Measurements from ENCODE around the gene UTP18. TPM values are rescaled to one million over a fixed set of nuclear protein-coding genes. Genes with fewer than 3 reads are reported as not detected.
"Not testable (repeated sequence)": the region's sequence is repeated elsewhere in the genome, so short reads cannot be mapped to it uniquely, and the experiment has no call there.

The UTP18 gene
- 38.5 TPM for total RNA-seq

GRCh38 chr17:51260237-51261023, at the start of gene UTP18:
UTP18 (plus strand) TSS chr17:51260546; CDS start chr17:51260585, 39 bp downstream.
- peak; percentile 100 for DNase-seq

GRCh38 chr17:51214920-51215319, 45.4 kb upstream of the UTP18 start:
- no peak for DNase-seq

GRCh38 chr17:51217946-51218345, 42.4 kb upstream of the UTP18 start:
- DNase-seq = no peak

- DNase-seq = no peak
These were observed 39.0 kb upstream of the UTP18 start for GRCh38 chr17:51221322-51221721.

- DNase-seq = no peak
These were observed 35.7 kb upstream of the UTP18 start for GRCh38 chr17:51224402-51225262.

- DNase-seq = not testable (repeated sequence)
These were observed 34.8 kb upstream of the UTP18 start for GRCh38 chr17:51225523-51225922.

GRCh38 chr17:51228161-51228560, 32.2 kb upstream of the UTP18 start:
- peak; percentile 40 for DNase-seq

GRCh38 chr17:51229889-51230288, 30.5 kb upstream of the UTP18 start:
- no peak for DNase-seq

GRCh38 chr17:51230306-51230705, 30.0 kb upstream of the UTP18 start:
- DNase-seq = no peak

- DNase-seq = no peak
These were observed 28.3 kb upstream of the UTP18 start for GRCh38 chr17:51231999-51232398.

- no peak for DNase-seq
These were observed 26.2 kb upstream of the UTP18 start for GRCh38 chr17:51234162-51234561.

- no peak for DNase-seq
These were observed 22.0 kb upstream of the UTP18 start for GRCh38 chr17:51238255-51238887.

- no peak for DNase-seq
These were observed 20.1 kb upstream of the UTP18 start for GRCh38 chr17:51240275-51240674.

- DNase-seq = no peak
These were observed 16.3 kb upstream of the UTP18 start for GRCh38 chr17:51244041-51244440.

- DNase-seq = no peak
These were observed 14.8 kb upstream of the UTP18 start for GRCh38 chr17:51245535-51245934.

GRCh38 chr17:51250314-51250840, 10.0 kb upstream of the UTP18 start:
- DNase-seq = no peak

GRCh38 chr17:51251010-51251409, 9.3 kb upstream of the UTP18 start:
- no peak for DNase-seq

GRCh38 chr17:51255673-51256072, 4.7 kb upstream of the UTP18 start:
- DNase-seq = no peak

- DNase-seq = no peak
These were observed 4.2 kb upstream of the UTP18 start for GRCh38 chr17:51256101-51256500.

- DNase-seq = no peak
These were observed 2.9 kb upstream of the UTP18 start for GRCh38 chr17:51257150-51258081.

- DNase-seq = no peak
These were observed 1.4 kb upstream of the UTP18 start for GRCh38 chr17:51258756-51259563.

Measured in skin of body (tissue), 2 donors.